Breast epithelium (tissue), 4 donors: ENCODE results near the gene NOTO. TPM values are rescaled to one million over a fixed set of nuclear protein-coding genes. Genes with fewer than 3 reads are reported as not detected.
A peak's percentile ranks its signal among the peaks of the same experiment; 100 is the strongest.

ENCODE experiments used
- DNase-seq, 2 donors: peaks; one replicate each; pipeline ENCODE4 v3.0.0-alpha.2; 2019; ENCODE audit warnings: low spot score in 2 of 2
- H3K27ac ChIP-seq, 2 donors: fragments of 200-600 bp; sonication (generic) in 1 of 2; one replicate each; pipeline ENCODE4 v1.5.1; 2016 to 2019; ENCODE audit warnings: mild to moderate bottlenecking in 1 of 2
- H3K27me3 ChIP-seq, 2 donors: fragments of 200-600 bp; sonication (generic) in 1 of 2; one replicate each; pipeline versions ENCODE4 v1.5.1 to v1.6.0; 2017 to 2019; ENCODE audit warnings: control low read depth in 1 of 2, mild to moderate bottlenecking in 1 of 2
- H3K36me3 ChIP-seq: fragments of 200-600 bp; one replicate; pipeline ENCODE4 v1.5.1; 2019
- H3K4me1 ChIP-seq, 2 donors: fragments of 200-600 bp; sonication (generic); one replicate each; pipeline ENCODE4 v1.5.1; 2016 to 2019; ENCODE audit warnings: control low read depth in 1 of 2
- H3K4me3 ChIP-seq, 3 donors: fragments of 200-600 bp; sonication (generic); 1 replicate in 2 of 3; 2 replicates in 1 of 3; pipeline ENCODE4 v1.5.1; 2016 to 2019; ENCODE audit warnings: mild to moderate bottlenecking in 3 of 3, moderate library complexity in 2 of 3
- H3K9me3 ChIP-seq, 2 donors: fragments of 200-600 bp; sonication (generic) in 1 of 2; one replicate each; pipeline ENCODE4 v1.5.1; 2016 to 2019; ENCODE audit warnings: control low read depth in 1 of 2
- CTCF ChIP-seq, 3 donors: fragments of 450-650 bp; IDR thresholded peaks; one replicate each; pipeline ENCODE4 v1.5.1; 2016 to 2017; ENCODE audit warnings: antibody characterized with exemption in 3 of 3, mild to moderate bottlenecking in 3 of 3, moderate library complexity in 3 of 3
- POLR2A ChIP-seq: fragments of 450-650 bp; IDR thresholded peaks from one replicate; pipeline ENCODE4 v1.6.1; 2016; ENCODE audit warnings: antibody characterized with exemption, mild to moderate bottlenecking, moderate library complexity
- POLR2AphosphoS5 ChIP-seq, 3 donors: sonication (generic); formaldehyde crosslinking; IDR thresholded peaks; one replicate each; pipeline ENCODE4 v1.6.1; 2017; ENCODE audit warnings: antibody characterized with exemption in 3 of 3
- intact Hi-C: fragments of 100-400 bp; cut with DNase I; formaldehyde crosslinking; loops from one replicate; pipeline ENCODE4 v1.15.1; 2023; ENCODE audit warnings: low total_unique reads
- total RNA-seq, 3 donors: library from RNA; depleted of rRNA; stranded (reverse); fragments of >200 nt; gene quantifications; one replicate each; pipeline ENCODE4 v1.1.0, GENCODE V29; 2016

The NOTO gene
- total RNA-seq, 3 donors from 2014 or later = not detected

- Histone ChIP-seq H3K36me3 (no peaks in the 10 kb centered on the region), H3K9me3 (no peaks in the 10 kb centered on the region), H3K27me3 (no peaks in the 10 kb centered on the region), H3K4me1 (no peaks in the 10 kb centered on the region), H3K4me3 (peak overlapping the region in 1 of 3 donors; percentile 92), H3K27ac (no peak overlapping the region)
- intact Hi-C loops = no loop called here
- DNase-seq = no peak
- TF ChIP-seq CTCF (IDR thresholded peaks at IDR 0.05) (no peak), POLR2AphosphoS5 (IDR thresholded peaks at IDR 0.05) (no peak), POLR2A (no peak)
Observed at GRCh38 chr2:73215254-73215653, 12.9 kb downstream of the NOTO start.

GRCh38 chr2:73217160-73217559 is 14.8 kb downstream of the NOTO start:
- H3K4me1 ChIP-seq = no peaks in the 10 kb centered on the region
- intact Hi-C loops = no loop called here
- H3K27me3 ChIP-seq = no peaks in the 10 kb centered on the region
- no peak overlapping the region for H3K4me3 ChIP-seq
- TF ChIP-seq CTCF (IDR thresholded peaks at IDR 0.05) = no peak
- no peaks in the 10 kb centered on the region for H3K9me3 ChIP-seq
- DNase-seq = no peak
- H3K27ac ChIP-seq = no peak overlapping the region
- no peaks in the 10 kb centered on the region for H3K36me3 ChIP-seq

- Histone ChIP-seq H3K36me3 (no peaks in the 10 kb centered on the region), H3K27ac (no peak overlapping the region), H3K4me3 (no peak overlapping the region), H3K27me3 (no peaks in the 10 kb centered on the region), H3K4me1 (no peaks in the 10 kb centered on the region), H3K9me3 (no peaks in the 10 kb centered on the region)
- intact Hi-C loops = no loop called here
- no peak for TF ChIP-seq POLR2A
- no peak for TF ChIP-seq POLR2AphosphoS5 (IDR thresholded peaks at IDR 0.05)
- TF ChIP-seq CTCF (IDR thresholded peaks at IDR 0.05) = no peak
- DNase-seq = no peak
Observed at GRCh38 chr2:73217826-73218225, 15.5 kb downstream of the NOTO start.

- no peaks in the 10 kb centered on the region for H3K36me3 ChIP-seq
- no peak for TF ChIP-seq POLR2AphosphoS5 (IDR thresholded peaks at IDR 0.05)
- no peak for TF ChIP-seq POLR2A
- no peak for TF ChIP-seq CTCF (IDR thresholded peaks at IDR 0.05)
- intact Hi-C loops = no loop called here
Observed at GRCh38 chr2:73218298-73218697, 15.9 kb downstream of the NOTO start.

GRCh38 chr2:73223821-73224220 is 21.4 kb downstream of the NOTO start:
- Histone ChIP-seq H3K27me3 (no peaks in the 10 kb centered on the region), H3K4me1 (no peaks in the 10 kb centered on the region), H3K27ac (no peak overlapping the region), H3K9me3 (no peaks in the 10 kb centered on the region), H3K36me3 (no peaks in the 10 kb centered on the region), H3K4me3 (no peak overlapping the region)
- TF ChIP-seq POLR2AphosphoS5 (IDR thresholded peaks at IDR 0.05) = no peak
- no peak for TF ChIP-seq CTCF (IDR thresholded peaks at IDR 0.05)
- TF ChIP-seq POLR2A = no peak
- DNase-seq = no peak
- intact Hi-C loops = no loop called here

More at GRCh38 chr2:73218298-73218697, 15.9 kb downstream of the NOTO start:
- H3K4me1 ChIP-seq = no peaks in the 10 kb centered on the region
- no peak for DNase-seq
- H3K4me3 ChIP-seq = no peak overlapping the region
- H3K27me3 ChIP-seq = no peaks in the 10 kb centered on the region
- H3K27ac ChIP-seq = no peak overlapping the region
- H3K9me3 ChIP-seq = no peaks in the 10 kb centered on the region
